GM19023 (cell line): ENCODE data around the gene PIAS4.
A peak's percentile ranks its signal among the peaks of the same experiment; 100 is the strongest.
"Not testable (repeated sequence)": the region's sequence is repeated elsewhere in the genome, so short reads cannot be mapped to it uniquely, and the experiment has no call there.

Source experiments
- ATAC-seq: cut with Tn5 transposase; IDR thresholded peaks from one replicate; pipeline ENCODE4 v1.9.1; 2021; ENCODE audit warnings: mild to moderate bottlenecking, moderate library complexity; ENCODE audit not compliant: unreplicated experiment

PIAS4 gene, protein sequence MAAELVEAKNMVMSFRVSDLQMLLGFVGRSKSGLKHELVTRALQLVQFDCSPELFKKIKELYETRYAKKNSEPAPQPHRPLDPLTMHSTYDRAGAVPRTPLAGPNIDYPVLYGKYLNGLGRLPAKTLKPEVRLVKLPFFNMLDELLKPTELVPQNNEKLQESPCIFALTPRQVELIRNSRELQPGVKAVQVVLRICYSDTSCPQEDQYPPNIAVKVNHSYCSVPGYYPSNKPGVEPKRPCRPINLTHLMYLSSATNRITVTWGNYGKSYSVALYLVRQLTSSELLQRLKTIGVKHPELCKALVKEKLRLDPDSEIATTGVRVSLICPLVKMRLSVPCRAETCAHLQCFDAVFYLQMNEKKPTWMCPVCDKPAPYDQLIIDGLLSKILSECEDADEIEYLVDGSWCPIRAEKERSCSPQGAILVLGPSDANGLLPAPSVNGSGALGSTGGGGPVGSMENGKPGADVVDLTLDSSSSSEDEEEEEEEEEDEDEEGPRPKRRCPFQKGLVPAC

DNA sequence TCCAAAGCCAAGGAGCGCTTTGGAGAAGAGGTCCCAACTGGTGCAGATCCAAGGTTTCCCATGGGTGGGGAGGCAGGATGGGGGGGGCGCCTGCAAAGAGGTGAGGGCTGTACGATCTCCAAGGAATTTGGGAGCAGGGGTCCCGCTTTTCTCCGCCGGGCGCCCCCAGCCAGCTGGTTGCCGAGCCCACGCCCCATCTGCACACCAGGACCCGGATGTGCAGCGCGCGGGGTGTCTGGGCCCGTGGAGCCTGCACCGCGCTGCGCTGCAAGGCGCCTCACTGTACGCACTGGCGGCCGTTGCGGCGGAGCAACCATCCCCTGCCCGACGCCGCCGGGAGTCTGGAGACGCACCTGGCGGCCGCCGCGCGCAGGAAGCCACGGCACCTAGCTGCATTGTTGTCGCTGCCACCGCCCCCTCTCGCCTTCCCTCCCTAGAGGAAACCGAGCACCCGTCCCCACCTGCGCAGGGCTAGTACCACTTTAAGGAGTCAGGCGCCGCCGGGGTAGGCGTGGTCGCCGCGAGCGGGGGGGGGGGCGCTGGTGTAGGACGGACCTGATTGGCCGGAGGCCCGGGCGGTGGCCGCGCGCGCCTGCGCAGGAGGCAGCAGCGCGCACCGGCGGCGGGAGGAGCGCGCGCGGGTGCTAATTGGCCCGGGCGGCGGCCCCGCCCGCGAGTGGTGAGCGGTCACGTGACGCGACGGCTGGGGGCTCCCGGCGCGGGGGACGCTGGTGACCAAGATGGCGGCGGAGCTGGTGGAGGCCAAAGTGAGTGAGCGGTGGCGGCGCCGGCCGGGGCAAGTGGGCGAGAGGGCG is at the start of gene PIAS4:
Gene PIAS4 (plus strand): TSS at position 716 of the 815 bp plus-strand sequence. CDS start 25 bp downstream, at position 741.
- peak; percentile 78 for ATAC-seq

DNA sequence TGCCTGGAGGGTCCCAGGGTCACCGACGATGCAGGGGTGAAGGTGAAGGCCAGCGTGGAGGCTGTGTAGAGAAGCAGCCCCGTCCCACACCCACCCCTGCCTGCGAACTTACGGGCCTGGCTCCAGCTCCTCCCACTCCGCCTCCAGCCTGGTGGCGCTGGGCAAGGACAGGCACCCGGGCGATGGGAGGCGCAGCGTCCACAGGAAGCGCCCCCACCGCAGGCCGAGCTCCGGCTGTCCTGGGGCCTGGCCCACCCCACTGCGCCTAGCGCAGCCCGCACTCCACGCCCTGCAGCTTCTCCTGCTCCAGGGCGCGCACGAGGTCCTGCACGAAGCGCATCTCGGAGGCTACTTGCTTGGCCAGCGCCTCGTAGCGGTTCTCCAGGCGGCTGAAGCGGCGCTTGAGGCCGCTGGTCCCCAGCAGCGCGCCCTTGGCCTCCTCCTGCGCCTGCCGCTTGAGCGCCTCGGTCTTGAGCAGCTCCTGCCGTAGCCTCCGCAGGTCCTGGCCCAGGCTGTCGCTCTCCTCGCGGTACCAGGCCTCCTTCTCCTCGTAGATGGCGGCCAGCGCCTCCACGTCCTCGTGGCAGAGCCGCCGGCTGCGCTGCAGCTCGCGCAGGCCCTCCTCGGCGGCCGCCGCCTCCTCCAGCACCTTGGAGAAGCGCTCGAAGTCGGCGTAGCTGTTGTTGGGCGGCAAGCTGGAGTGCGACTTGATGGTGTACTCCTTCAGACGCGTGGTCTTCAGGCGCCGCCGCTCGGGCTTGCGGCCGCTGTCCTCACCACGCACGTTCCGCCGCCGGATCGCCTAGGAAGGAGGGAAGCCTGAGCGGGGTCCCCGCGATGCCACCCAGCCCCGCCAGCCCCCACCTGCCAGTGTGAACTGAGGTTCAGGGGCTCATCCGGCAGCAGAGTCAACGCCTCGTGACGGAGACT is 48.4 kb upstream of the PIAS4 start:
- no peak for ATAC-seq

DNA sequence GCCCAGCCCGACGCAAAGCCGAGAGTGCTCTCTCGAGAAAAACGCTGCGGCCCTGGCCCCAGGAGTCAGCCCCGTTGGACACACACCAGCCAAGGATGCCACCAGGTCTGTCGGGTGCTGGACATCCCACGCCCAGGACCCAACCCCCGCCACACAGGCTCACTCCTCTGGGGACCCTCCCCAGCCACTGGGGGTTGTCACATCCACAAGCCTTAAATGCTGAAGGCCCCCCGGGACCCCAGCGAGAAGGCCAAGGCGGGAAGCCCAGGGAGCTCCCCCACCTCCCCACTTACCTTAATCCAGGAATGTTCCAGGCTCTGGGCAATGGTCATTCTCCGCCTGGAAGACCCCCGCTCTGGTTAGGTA is 47.8 kb upstream of the PIAS4 start:
- ATAC-seq, result no peak

DNA sequence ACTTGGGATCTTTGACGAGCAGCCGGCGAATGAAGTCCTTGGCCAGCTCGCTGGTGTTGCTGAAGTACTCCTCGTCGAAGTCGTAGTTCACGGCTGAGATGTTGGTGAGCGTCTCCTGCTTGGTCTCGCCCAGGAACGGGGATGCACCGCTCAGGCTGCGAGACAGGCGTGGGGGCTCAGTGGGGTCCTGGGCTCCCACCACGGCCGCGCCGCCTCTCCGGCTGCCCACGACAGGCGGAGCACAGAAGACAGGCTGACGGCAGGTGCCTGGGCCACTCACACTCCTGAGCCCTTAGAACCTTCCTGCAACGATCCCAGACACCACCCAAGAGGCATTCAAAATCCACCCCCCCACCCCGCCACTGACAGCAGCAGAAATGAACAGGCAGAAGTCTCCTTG is 46.5 kb upstream of the PIAS4 start:
- no peak for ATAC-seq

DNA sequence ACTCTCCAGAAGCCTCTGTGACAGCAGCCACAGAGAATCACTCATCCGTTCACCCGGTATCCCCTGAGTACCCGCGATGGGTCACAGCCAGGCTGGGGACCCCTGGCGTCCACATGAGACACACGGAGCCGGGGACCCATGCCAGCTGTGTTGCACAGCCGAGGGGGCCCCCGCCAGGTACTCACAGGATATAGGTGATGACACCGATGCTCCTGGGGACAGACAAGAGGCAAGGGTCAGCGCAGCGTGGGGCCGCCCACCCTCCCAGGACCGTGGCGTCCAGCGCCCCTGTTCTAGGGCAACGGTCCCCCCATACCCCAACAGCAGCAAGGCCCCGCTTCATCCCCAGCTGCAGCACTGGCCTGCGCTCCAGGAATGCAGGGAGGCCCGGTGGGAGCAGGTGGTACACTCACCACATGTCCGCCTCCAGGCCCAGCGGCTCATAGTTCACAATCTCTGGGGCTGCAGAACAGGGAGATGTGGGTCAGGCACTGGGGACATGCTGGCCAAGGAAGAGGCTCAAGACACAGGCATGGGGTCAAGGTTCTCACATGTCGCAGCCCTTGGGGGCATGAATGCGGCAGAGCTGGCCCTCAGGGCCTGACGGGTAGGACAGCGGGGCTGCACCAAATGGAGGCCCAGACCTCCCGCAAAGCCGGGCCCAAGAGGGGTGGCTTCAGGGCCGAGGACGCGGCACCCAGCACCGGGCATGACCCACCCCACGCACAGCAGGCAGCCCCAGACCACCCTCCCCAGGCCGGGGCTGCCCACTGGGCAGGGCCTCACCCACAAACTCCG is 43.9 kb upstream of the PIAS4 start:
- no peak for ATAC-seq

DNA sequence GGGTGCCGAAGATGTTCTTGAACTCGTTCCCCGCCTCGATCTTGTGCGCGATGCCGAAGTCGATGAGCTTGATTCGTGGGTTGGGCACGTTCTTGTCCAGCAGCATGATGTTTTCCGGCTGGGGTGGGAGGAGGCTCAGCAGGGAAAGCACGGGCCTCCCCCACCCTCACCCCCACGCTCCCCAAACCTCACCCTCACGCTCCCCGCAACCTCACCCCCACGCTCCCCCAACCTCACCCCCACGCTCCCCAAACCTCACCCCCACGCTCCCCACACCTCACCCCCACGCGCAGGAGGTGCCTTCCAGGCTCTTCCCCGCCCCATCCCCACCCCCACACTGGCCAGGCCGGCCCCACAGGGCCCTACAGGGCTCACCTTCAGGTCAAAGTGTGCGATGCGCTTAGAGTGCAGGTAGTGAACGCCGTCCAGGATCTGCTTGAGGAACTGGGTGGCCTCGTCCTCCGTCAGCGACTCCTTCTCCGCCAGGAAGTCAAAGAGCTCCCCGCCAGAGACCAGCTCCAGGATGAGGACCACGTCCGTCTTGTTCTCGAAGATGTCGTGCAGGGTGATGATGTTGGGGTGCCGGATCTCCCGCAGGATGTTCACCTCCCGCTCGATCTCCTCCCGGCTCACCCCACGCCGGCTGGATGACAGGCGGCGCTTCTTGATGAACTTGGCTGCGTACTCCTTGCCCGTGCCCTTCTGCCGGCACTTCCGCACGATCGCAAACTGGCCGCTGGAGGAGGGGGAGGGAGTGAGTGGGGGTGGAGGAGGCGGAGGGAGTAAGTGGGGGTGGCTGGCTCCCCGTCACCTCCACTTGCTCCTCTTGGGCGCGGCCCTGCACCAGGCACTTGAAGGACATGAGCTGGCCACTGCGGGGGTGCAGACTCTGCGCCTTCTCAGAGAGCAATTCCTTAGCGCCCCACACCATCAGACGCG is 43.0 kb upstream of the PIAS4 start:
- no peak for ATAC-seq

- ATAC-seq, result no peak
These were observed 41.2 kb upstream of the PIAS4 start for GRCh38 chr19:3966051-3967017.

DNA sequence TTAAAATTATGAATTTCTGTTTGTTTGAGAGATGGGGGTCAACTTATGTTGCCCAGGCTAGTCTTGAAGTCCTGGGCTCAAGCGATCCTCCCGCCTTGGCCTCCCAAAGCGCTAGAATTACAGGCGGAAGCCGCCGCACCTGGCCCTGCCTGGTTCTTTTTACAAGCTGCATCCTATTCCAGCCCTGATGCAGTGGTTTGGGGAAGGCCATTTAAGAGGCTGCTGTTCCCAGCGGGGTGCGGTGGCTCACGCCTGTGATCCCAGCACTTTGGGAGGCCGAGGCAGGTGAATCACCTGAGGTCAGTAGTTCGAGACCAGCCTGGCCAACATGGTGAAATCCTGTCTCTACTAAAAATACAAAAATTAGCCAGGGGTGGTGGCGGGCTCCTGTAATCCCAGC is 39.6 kb upstream of the PIAS4 start:
- ATAC-seq, result not testable (repeated sequence)

GRCh38 chr19:3968556-3969434 is 38.7 kb upstream of the PIAS4 start:
- ATAC-seq, result no peak

GRCh38 chr19:3969435-3970312 is 37.9 kb upstream of the PIAS4 start:
- ATAC-seq, result no peak

DNA sequence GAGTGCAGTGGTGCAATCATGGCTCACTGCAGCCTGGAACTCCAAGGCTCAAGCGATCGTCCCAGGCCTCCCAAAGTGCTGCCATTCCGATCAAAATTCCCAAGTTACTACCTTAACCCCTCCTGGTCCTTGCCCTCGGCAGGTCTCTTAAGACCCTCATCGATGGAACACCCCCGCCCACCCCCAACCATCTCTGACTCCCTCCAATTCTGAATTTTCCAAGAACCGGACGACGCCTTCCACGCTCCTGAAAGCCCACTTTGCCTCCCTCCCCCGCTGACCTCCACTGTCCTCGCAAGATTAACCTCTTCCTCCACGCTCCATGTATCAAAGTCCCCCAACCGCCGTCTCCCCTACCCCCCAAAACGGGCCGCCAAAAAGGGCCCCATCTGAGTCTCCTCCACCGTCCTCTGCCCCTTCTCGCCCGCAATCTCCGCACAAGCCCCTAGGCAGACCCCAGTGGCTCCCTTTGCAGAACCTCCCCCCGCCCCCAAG is 37.2 kb upstream of the PIAS4 start:
- no peak for ATAC-seq

- ATAC-seq, result peak; percentile 96
These were observed 36.5 kb upstream of the PIAS4 start, which contains the start of gene DAPK3 for GRCh38 chr19:3970808-3971598. Gene DAPK3 (minus strand): TSS chr19:3971099. CDS start chr19:3969735, 1,364 bp downstream.

DNA sequence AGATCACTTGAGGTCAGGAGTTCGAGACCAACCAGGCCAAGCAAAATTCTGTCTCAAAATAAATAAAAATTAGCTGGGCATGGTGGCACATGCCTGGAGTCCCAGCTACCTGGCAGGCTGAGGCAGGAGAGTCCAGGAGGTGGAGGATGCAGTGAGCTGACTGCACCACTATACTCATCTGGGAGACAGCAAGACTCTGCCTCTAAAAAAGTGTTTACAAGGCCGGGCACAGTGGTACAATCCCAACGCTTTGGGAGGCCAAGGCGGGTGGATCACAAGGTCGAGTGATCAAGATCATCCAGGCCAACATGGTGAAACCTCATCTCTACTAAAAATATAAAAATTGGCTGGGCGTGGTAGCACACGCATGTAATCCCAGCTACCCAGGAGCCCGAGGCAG is 32.4 kb upstream of the PIAS4 start:
- no peak for ATAC-seq

GRCh38 chr19:3975637-3976087 is 31.9 kb upstream of the PIAS4 start:
- ATAC-seq, result no peak
